Astrocyte of the spinal cord (primary cell): ENCODE measurements around the gene NR3C2.

Experiments used
- DNase-seq: peaks from one replicate; pipeline ENCODE4 v3.0.0; 2011; ENCODE audit warnings: low read depth, low spot score
- H3K4me3 ChIP-seq: 2 replicates; pipeline ENCODE4 v1.5.1; 2011; ENCODE audit warnings: low read depth, mild to moderate bottlenecking, low read length, moderate library complexity
- CTCF ChIP-seq: IDR thresholded peaks from 2 replicates; pipeline ENCODE4 v1.5.1; 2012; ENCODE audit warnings: low read depth, mild to moderate bottlenecking, low read length, inconsistent platforms
- in situ Hi-C: cut with HindIII; loops from 2 replicates; pipeline ENCODE4 v1.10.0; 2017; ENCODE audit warnings: low sequenced_read_pairs

The NR3C2 gene

GRCh38 chr4:148296498-148296897 is 145.7 kb downstream of the NR3C2 start:
- no peak for TF ChIP-seq CTCF
- no peak overlapping the region for H3K4me3 ChIP-seq
- DNase-seq = no peak
- in situ Hi-C loops = no loop called here

GRCh38 chr4:148295642-148296041 is 146.6 kb downstream of the NR3C2 start:
- in situ Hi-C loops = no loop called here
- no peak for DNase-seq
- TF ChIP-seq CTCF = no peak
- H3K4me3 ChIP-seq = no peak overlapping the region

GRCh38 chr4:148293571-148293970 is 148.6 kb downstream of the NR3C2 start:
- no peak for TF ChIP-seq CTCF
- no peak for DNase-seq
- H3K4me3 ChIP-seq = no peak overlapping the region
- in situ Hi-C loops = no loop called here

- no peak for DNase-seq
- in situ Hi-C loops = no loop called here
- no peak for TF ChIP-seq CTCF
- no peak overlapping the region for H3K4me3 ChIP-seq
These were observed 149.5 kb downstream of the NR3C2 start for GRCh38 chr4:148292686-148293085.

GRCh38 chr4:148289740-148290139 is 152.5 kb downstream of the NR3C2 start:
- H3K4me3 ChIP-seq = no peak overlapping the region
- in situ Hi-C loops = no loop called here
- DNase-seq = no peak
- TF ChIP-seq CTCF = no peak

- DNase-seq = no peak
- no peak for TF ChIP-seq CTCF
- in situ Hi-C loops = no loop called here
- H3K4me3 ChIP-seq = no peak overlapping the region
These were observed 153.8 kb downstream of the NR3C2 start for GRCh38 chr4:148288448-148288847.

- no peak for TF ChIP-seq CTCF
- DNase-seq = no peak
- no peak overlapping the region for H3K4me3 ChIP-seq
- in situ Hi-C loops = no loop called here
These were observed 155.1 kb downstream of the NR3C2 start for GRCh38 chr4:148287111-148287510.
